Mesodermal cell (in vitro differentiated cells): ENCODE measurements around the gene GRIN3A.
"Not testable (repeated sequence)": the region's sequence is repeated elsewhere in the genome, so short reads cannot be mapped to it uniquely, and the experiment has no call there.

Source experiments
- H3K27ac ChIP-seq: 2 replicates; pipeline ENCODE4 v1.7.0; 2013; ENCODE audit warnings: mild to moderate bottlenecking, low read depth, low read length, moderate library complexity; ENCODE audit not compliant: severe bottlenecking
- H3K36me3 ChIP-seq: 2 replicates; pipeline ENCODE4 v1.7.1; 2013; ENCODE audit warnings: mild to moderate bottlenecking, low read length, moderate library complexity; ENCODE audit not compliant: control insufficient read depth, insufficient read depth
- H3K4me1 ChIP-seq: one replicate; pipeline ENCODE4 v1.7.1; 2013; ENCODE audit warnings: mild to moderate bottlenecking, low read length; ENCODE audit not compliant: insufficient read depth, control insufficient read depth, poor library complexity, severe bottlenecking
- H3K4me3 ChIP-seq: 2 replicates; pipeline ENCODE4 v1.7.0; 2013; ENCODE audit warnings: low read length, control low read depth, mild to moderate bottlenecking; ENCODE audit not compliant: insufficient read depth, poor library complexity, severe bottlenecking; ENCODE audit errors: extremely low read depth
- H3K9me3 ChIP-seq: 2 replicates; pipeline ENCODE4 v1.7.1; 2013; ENCODE audit warnings: mild to moderate bottlenecking, low read length, moderate library complexity; ENCODE audit not compliant: control insufficient read depth
- WGBS, 2 experiments: methylation state at CpG; one replicate each; pipeline ENCODE4 v1.1.5; 2013; ENCODE audit warnings: missing lambda C conversion rate in 2 of 2; ENCODE audit not compliant: insufficient coverage in 2 of 2; 5-methylcytosine and 5-hydroxymethylcytosine counted together

The GRIN3A gene

GRCh38 chr9:101594796-101595195 is 143.7 kb downstream of the GRIN3A start, which contains the start of gene PPP3R2:
Gene PPP3R2, minus strand, starts transcription at chr9:101594969. Its CDS starts 48 bp downstream, at chr9:101594921.
- no peaks in the 10 kb centered on the region for H3K36me3 ChIP-seq
- no peaks in the 10 kb centered on the region for H3K4me1 ChIP-seq
- no peak within 1 kb of the TSS for H3K27ac ChIP-seq
- H3K9me3 ChIP-seq = no peaks in the 10 kb centered on the region
- 91 to 98% methylated on average over 9 to 12 of the region's 19 CpGs for WGBS, 2 experiments
- no peak within 1 kb of the TSS for H3K4me3 ChIP-seq

- H3K27ac ChIP-seq = no peak overlapping the region
- H3K4me3 ChIP-seq = no peak overlapping the region
- H3K36me3 ChIP-seq = no peaks in the 10 kb centered on the region
- H3K9me3 ChIP-seq = no peaks in the 10 kb centered on the region
- no peaks in the 10 kb centered on the region for H3K4me1 ChIP-seq
- 65 to 80% methylated on average over 1 to 2 of the region's 2 CpGs for WGBS, 2 experiments
Observed at GRCh38 chr9:101593345-101593744, 145.1 kb downstream of the GRIN3A start.

DNA sequence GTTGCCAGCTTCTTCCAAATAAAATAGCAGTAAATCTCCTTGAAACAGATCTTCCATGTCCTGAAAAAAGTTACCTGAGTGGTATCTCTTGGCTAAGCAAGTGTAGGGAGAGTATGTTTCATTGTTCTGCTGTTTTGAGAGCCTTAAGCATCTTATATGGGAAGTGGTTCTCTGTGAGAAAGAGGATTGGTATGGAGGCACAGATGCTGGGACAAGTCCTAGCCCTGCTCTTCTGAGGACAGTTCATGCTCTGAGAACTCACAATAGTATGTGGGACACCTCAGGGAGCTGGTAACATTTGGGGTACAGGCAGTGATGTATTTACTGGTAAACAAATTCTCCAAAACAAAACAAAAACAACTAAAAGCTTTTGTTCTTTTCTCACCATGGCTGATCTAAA is 145.7 kb downstream of the GRIN3A start:
- Histone ChIP-seq H3K27ac (no peak overlapping the region), H3K4me3 (no peak overlapping the region), H3K9me3 (no peaks in the 10 kb centered on the region)

GRCh38 chr9:101591787-101592446 is 146.5 kb downstream of the GRIN3A start:
- Histone ChIP-seq H3K9me3 (no peaks in the 10 kb centered on the region), H3K27ac (no peak overlapping the region), H3K4me3 (no peak overlapping the region), H3K4me1 (no peaks in the 10 kb centered on the region), H3K36me3 (no peaks in the 10 kb centered on the region)

More for the DNA sequence above, 145.7 kb downstream of the GRIN3A start:
- H3K4me1 ChIP-seq = no peaks in the 10 kb centered on the region
- no peaks in the 10 kb centered on the region for H3K36me3 ChIP-seq

GRCh38 chr9:101590901-101591300 is 147.5 kb downstream of the GRIN3A start:
- Histone ChIP-seq H3K27ac (no peak overlapping the region), H3K4me3 (no peak overlapping the region), H3K4me1 (no peaks in the 10 kb centered on the region), H3K36me3 (no peaks in the 10 kb centered on the region), H3K9me3 (no peaks in the 10 kb centered on the region)
- 96% methylated on average over 3 of the region's 3 CpGs; no CpG with 5 or more reads in 1 of the 2 experiments for WGBS, 2 experiments

- 100% methylated on average over 1 of the region's 6 CpGs for WGBS, 2 experiments
- not testable (repeated sequence) for H3K9me3 ChIP-seq, H3K27ac ChIP-seq, H3K4me3 ChIP-seq, H3K4me1 ChIP-seq, H3K36me3 ChIP-seq
Observed at GRCh38 chr9:101590074-101590473, 148.4 kb downstream of the GRIN3A start.

DNA sequence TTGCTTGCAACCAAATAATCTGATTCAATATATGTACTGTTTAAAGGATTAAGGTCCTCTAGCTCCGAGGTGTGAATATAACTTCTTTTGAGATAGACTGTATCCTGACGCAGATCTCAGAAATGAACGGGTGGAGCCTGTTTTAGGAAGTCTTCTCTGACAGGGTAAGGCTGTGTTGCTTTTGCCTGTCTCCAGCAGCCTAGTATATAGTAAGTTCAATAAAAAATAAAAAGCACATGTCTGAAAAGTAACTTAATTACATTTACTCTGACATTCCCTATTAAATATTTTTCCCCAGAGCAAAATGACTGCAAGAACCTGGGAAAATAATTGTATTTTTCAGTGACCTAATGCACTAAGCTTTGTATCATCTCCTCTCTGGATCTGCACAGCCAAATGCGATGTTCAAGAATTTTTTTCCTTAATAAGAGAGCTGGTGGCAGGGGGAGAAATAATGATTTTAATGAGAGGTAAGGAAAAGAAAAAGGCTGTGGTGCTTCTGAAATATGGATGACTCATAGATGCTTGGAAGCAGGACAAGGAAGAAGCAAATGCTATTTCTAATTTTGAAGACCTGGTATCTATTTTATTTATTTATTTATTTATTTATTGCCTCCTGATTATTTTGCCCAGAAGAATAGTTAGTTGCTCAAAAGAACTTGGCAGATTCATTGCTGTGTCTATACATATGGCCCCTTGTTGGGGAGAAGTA is 151.0 kb downstream of the GRIN3A start:
- 83% methylated on average over 3 of the region's 4 CpGs; no CpG with 5 or more reads in 1 of the 2 experiments for WGBS, 2 experiments
- no peaks in the 10 kb centered on the region for H3K9me3 ChIP-seq
- no peaks in the 10 kb centered on the region for H3K4me1 ChIP-seq
- H3K36me3 ChIP-seq = no peaks in the 10 kb centered on the region
- no peak overlapping the region for H3K4me3 ChIP-seq
- H3K27ac ChIP-seq = no peak overlapping the region

GRCh38 chr9:101586651-101587050 is 151.8 kb downstream of the GRIN3A start:
- 82 to 100% methylated on average over 4 to 5 of the region's 5 CpGs for WGBS, 2 experiments
- Histone ChIP-seq H3K9me3 (no peaks in the 10 kb centered on the region), H3K4me3 (no peak overlapping the region), H3K36me3 (no peaks in the 10 kb centered on the region), H3K27ac (no peak overlapping the region), H3K4me1 (no peaks in the 10 kb centered on the region)

- WGBS, 2 experiments = 71 to 82% methylated on average over 3 of the region's 3 CpGs
Observed at GRCh38 chr9:101585740-101586139, 152.7 kb downstream of the GRIN3A start.

GRCh38 chr9:101582553-101582952 is 155.9 kb downstream of the GRIN3A start:
- Histone ChIP-seq H3K27ac (no peak overlapping the region), H3K9me3 (no peaks in the 10 kb centered on the region)

More at GRCh38 chr9:101585740-101586139, 152.7 kb downstream of the GRIN3A start:
- Histone ChIP-seq H3K27ac (no peak overlapping the region), H3K4me3 (no peak overlapping the region), H3K36me3 (no peaks in the 10 kb centered on the region), H3K4me1 (no peaks in the 10 kb centered on the region), H3K9me3 (no peaks in the 10 kb centered on the region)

More at GRCh38 chr9:101582553-101582952, 155.9 kb downstream of the GRIN3A start:
- H3K36me3 ChIP-seq = no peaks in the 10 kb centered on the region
- H3K4me3 ChIP-seq = no peak overlapping the region
- H3K4me1 ChIP-seq = no peaks in the 10 kb centered on the region
- WGBS, 2 experiments = no CpG with 5 or more reads among the region's 1 CpG
